Keratinocyte (primary cell): ENCODE results near the gene BRCA2. TPM values are rescaled to one million over a fixed set of nuclear protein-coding genes. Genes with fewer than 3 reads are reported as not detected.

ENCODE experiments used
- DNase-seq: peaks from one replicate; pipeline ENCODE4 v3.0.0-alpha.2; 2011; ENCODE audit warnings: low read depth, missing footprints, low spot score
- FAIRE-seq: peaks from 2 replicates; lab custom pipeline; 2011; peaks lifted over from hg19 to GRCh38; lab: Jason Lieb, UNC
- H2AFZ ChIP-seq: 2 replicates; pipeline ENCODE4 v1.6.0; 2012; ENCODE audit warnings: low read length, control low read depth, inconsistent platforms; ENCODE audit not compliant: control insufficient read depth
- H3K27ac ChIP-seq: 2 replicates; pipeline ENCODE4 v1.5.1; 2011; ENCODE audit warnings: low read length; ENCODE audit not compliant: control insufficient read depth, insufficient read depth
- H3K27me3 ChIP-seq: 3 replicates; pipeline ENCODE4 v1.6.0; 2011; ENCODE audit warnings: low read length; ENCODE audit not compliant: control insufficient read depth, insufficient read depth; ENCODE audit errors: extremely low read depth
- H3K36me3 ChIP-seq, 2 experiments: 2 replicates in 1 of 2; 3 replicates in 1 of 2; pipeline ENCODE4 v1.5.1; 2011; ENCODE audit warnings: low read length in 2 of 2, mild to moderate bottlenecking in 1 of 2; ENCODE audit not compliant: control insufficient read depth in 2 of 2, insufficient read depth in 2 of 2; ENCODE audit errors: extremely low read depth in 1 of 2
- H3K4me1 ChIP-seq: 3 replicates; pipeline ENCODE4 v1.5.1; 2011; ENCODE audit warnings: low read length; ENCODE audit not compliant: control insufficient read depth, insufficient read depth; ENCODE audit errors: extremely low read depth
- H3K4me2 ChIP-seq: 3 replicates; pipeline ENCODE4 v1.6.0; 2011; ENCODE audit warnings: low read depth, low read length; ENCODE audit not compliant: control insufficient read depth, insufficient read depth; ENCODE audit errors: extremely low read depth
- H3K4me3 ChIP-seq, 3 experiments: fragments of 200-600 bp in 1 of 3; sonication (generic) in 1 of 3; 2 replicates in 2 of 3; 3 replicates in 1 of 3; pipeline ENCODE4 v1.5.1; 2011 to 2016; ENCODE audit warnings: low read length in 3 of 3, mild to moderate bottlenecking in 3 of 3, control low read depth in 2 of 3, inconsistent platforms in 1 of 3, low read depth in 1 of 3, mixed read lengths in 1 of 3, mixed run types in 1 of 3, moderate library complexity in 1 of 3; ENCODE audit not compliant: control insufficient read depth in 2 of 3, insufficient read depth in 2 of 3; ENCODE audit errors: extremely low read depth in 1 of 3
- H3K79me2 ChIP-seq: 2 replicates; pipeline ENCODE4 v1.6.0; 2012; ENCODE audit warnings: low read length; ENCODE audit not compliant: control insufficient read depth, insufficient read depth
- H3K9ac ChIP-seq: 3 replicates; pipeline ENCODE4 v1.6.0; 2011; ENCODE audit warnings: low read length; ENCODE audit not compliant: control insufficient read depth, insufficient read depth; ENCODE audit errors: extremely low read depth
- H3K9me1 ChIP-seq: 3 replicates; pipeline ENCODE4 v1.6.0; 2011; ENCODE audit warnings: low read length; ENCODE audit not compliant: control insufficient read depth, insufficient read depth; ENCODE audit errors: extremely low read depth
- H3K9me3 ChIP-seq: 2 replicates; pipeline ENCODE4 v1.5.1; 2012; ENCODE audit warnings: low read depth, low read length; ENCODE audit not compliant: control insufficient read depth
- H4K20me1 ChIP-seq: 3 replicates; pipeline ENCODE4 v1.6.0; 2011; ENCODE audit warnings: low read length; ENCODE audit not compliant: control insufficient read depth, insufficient read depth; ENCODE audit errors: extremely low read depth
- CTCF ChIP-seq, 3 experiments: IDR thresholded peaks in 1 of 3; conservative IDR thresholded peaks in 1 of 3; optimal IDR thresholded peaks in 1 of 3; 2 replicates in 2 of 3; 3 replicates in 1 of 3; pipeline versions ENCODE3 to v1.5.1; 2011; ENCODE audit warnings: low read length in 3 of 3, mild to moderate bottlenecking in 3 of 3, moderate library complexity in 2 of 3, control low read depth in 1 of 3, inconsistent platforms in 1 of 3; ENCODE audit not compliant: insufficient read depth in 2 of 3; ENCODE audit errors: extremely low read depth in 1 of 3
- EZH2 ChIP-seq: IDR thresholded peaks from one replicate; pipeline ENCODE4 v1.6.1; 2012; ENCODE audit warnings: inconsistent platforms, mild to moderate bottlenecking, low read length, moderate library complexity
- dilution Hi-C: fragments of 300-500 bp; cut with MboI; formaldehyde crosslinking; loops from one replicate; pipeline ENCODE4 v1.7.0; 2020; ENCODE audit warnings: low sequenced_read_pairs; ENCODE audit not compliant: extremely low pct_ligation_motif_present
- polyA plus RNA-seq, 5 experiments: library from polyadenylated mRNA; depleted of rRNA in 3 of 5; stranded (reverse) in 3 of 5; stranded (forward) in 1 of 5; unstranded in 1 of 5; fragments of >200 nt; gene quantifications; 1 replicate in 1 of 5; 2 replicates in 3 of 5; 3 replicates in 1 of 5; pipeline versions ENCODE4 v1.2.1 to v1.2.3, GENCODE V29; 2011 to 2012; ENCODE audit warnings: missing spikeins in 2 of 5, low read depth in 1 of 5, low replicate concordance in 1 of 5

BRCA2 gene
- polyA plus RNA-seq, 1 donor (not counting 4 experiments of a cell fraction or from before 2014, with no cell fraction given), result 2.4 TPM

DNA sequence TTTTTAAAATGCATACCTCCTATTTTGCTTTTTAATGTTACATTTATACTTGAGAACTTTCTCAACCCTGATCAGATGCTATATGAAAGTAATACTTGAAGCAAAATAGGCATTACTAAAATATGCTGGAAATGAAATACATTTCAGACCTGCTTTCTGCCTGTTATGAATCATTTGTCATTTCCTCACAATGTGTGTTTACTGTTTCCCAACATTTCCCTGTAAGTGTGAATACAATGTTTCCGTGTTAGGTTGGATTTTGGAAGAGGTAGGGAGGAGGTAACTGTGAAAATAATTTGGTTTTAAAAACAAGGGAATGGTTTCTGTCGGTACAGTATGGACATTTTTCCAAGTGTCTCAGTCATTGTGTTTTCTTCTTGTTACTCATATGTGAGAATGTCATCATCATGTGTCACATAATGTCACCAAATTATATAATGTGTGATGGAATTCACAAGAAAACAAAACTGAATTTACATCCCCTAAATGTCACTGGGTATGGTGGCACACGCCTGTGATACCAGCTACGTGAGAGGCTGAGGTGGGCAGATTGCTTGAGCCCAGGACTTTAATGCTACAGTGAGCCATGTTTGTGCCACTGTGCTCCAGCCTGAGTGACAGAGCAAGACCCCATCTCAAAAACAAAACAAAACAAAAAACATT, 43.2 kb upstream of the BRCA2 start:
- H3K9ac ChIP-seq, result no peak overlapping the region
- no peaks in the 10 kb centered on the region for H3K4me1 ChIP-seq
- DNase-seq, result no peak
- TF ChIP-seq EZH2 (no peak), CTCF (optimal IDR thresholded peaks at IDR 0.05 in 1 of 3, IDR thresholded peaks at IDR 0.05 in 1 of 3, conservative IDR thresholded peaks at IDR 0.05 in 1 of 3; ENCODE audit: extremely low read depth in 1 of 3, insufficient read depth in 2 of 3, low read length in 3 of 3) (no peak)
- H3K9me3 ChIP-seq, result no peaks in the 10 kb centered on the region
- H3K36me3 ChIP-seq, result no peaks in the 10 kb centered on the region
- no peak overlapping the region for H2AFZ ChIP-seq
- no peaks in the 10 kb centered on the region for H3K9me1 ChIP-seq
- no peaks in the 10 kb centered on the region for H3K79me2 ChIP-seq
- dilution Hi-C loops, result no loop called here
- H3K27me3 ChIP-seq, result no peaks in the 10 kb centered on the region
- no peaks in the 10 kb centered on the region for H4K20me1 ChIP-seq
- no peak for FAIRE-seq
- H3K27ac ChIP-seq, result no peak overlapping the region
- no peak overlapping the region for H3K4me2 ChIP-seq
- H3K4me3 ChIP-seq, result no peak overlapping the region

DNA sequence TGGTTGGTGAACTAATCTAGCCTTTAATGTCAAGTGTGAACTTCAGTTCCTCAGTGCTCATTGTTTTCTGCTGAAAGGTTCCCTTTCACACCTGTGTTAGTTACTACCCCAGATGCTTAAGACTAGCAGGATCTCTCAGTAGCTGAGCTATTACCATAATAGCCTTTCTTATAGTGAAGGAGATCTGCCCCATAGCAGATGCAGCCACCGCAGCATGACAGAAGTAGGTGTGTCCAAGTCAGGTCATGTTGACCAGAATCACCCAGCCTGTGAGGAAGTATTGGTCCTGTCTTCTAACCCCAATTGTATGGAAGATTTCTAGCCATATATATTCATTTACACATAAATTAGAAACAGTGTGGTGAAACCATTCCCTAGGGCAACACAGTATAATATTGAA, 37.5 kb upstream of the BRCA2 start:
- Histone ChIP-seq H2AFZ (no peak overlapping the region), H3K9me3 (no peaks in the 10 kb centered on the region), H4K20me1 (no peaks in the 10 kb centered on the region), H3K79me2 (no peaks in the 10 kb centered on the region), H3K36me3 (no peaks in the 10 kb centered on the region), H3K27me3 (no peaks in the 10 kb centered on the region), H3K4me3 (no peak overlapping the region), H3K9me1 (no peaks in the 10 kb centered on the region), H3K4me2 (no peak overlapping the region), H3K27ac (no peak overlapping the region), H3K9ac (no peak overlapping the region), H3K4me1 (no peaks in the 10 kb centered on the region)
- DNase-seq (no peak), FAIRE-seq (no peak)
- no peak for TF ChIP-seq CTCF (optimal IDR thresholded peaks at IDR 0.05 in 1 of 3, IDR thresholded peaks at IDR 0.05 in 1 of 3, conservative IDR thresholded peaks at IDR 0.05 in 1 of 3; ENCODE audit: extremely low read depth in 1 of 3, insufficient read depth in 2 of 3, low read length in 3 of 3)
- TF ChIP-seq EZH2, result no peak
- dilution Hi-C loops, result no loop called here
